DND-41 (cell line): ENCODE results near the gene MED28.

Experiments used
- CTCF ChIP-seq: IDR thresholded peaks from 2 replicates; pipeline ENCODE4 v1.5.1; 2012; ENCODE audit warnings: borderline replicate concordance, low read length, moderate library complexity, mild to moderate bottlenecking; ENCODE audit not compliant: poor library complexity, severe bottlenecking; ENCODE audit errors: extremely low read depth
- EZH2 ChIP-seq: IDR thresholded peaks from 3 replicates; pipeline ENCODE4 v1.6.1; 2012; ENCODE audit warnings: borderline replicate concordance, low read depth, mild to moderate bottlenecking, moderate library complexity, low read length, inconsistent platforms; ENCODE audit not compliant: severe bottlenecking

- TF ChIP-seq CTCF: no peak
- TF ChIP-seq EZH2: no peak
These were observed 15.8 kb downstream of the MED28 start for GRCh38 chr4:17630228-17630627.
